NCI-H748 (cell line): ENCODE data around the gene LHFPL5.

ENCODE experiments used
- DNase-seq: peaks from one replicate; lab custom pipeline; 2025; ENCODE audit not compliant: unreplicated experiment; lab: John Stamatoyannopoulos, UW

LHFPL5 gene

DNA sequence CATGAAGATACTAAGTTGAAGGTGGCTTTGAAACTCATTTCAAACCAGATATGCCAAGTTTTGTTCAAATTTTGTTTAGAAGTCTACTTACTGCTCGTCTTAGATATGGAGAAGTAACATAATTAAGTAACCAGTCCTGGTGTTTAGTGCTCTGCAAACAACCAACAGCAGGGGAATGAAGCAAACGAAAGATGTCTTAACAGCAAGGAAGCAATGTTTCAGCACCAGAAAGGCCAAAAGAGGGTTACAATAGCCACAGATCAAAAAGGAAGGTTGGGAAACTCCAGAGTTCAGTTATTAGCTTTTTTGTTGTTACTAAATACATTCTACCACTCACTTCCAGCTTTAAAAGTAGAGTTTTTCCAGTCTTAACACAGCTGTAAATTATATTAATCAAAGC is 45.1 kb downstream of the LHFPL5 start:
- no peak for DNase-seq

DNA sequence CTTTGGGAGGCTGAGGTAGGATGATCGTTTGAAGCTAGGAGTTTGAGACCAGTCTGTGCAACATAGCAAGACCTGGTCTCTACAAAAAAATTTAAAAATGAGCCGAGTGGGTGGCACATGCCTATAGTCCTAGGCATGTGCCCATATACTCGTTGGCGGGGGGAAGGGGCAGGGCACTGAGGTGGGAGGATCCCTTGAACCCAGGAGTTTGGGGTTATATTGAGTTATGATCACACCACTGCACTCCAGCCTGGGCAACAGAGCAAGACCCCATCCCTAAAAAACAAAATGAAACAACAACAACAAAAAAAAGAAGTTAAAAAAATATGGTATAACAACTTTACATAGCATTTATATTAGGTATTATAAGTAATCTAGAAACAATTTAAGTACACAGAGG is 47.8 kb downstream of the LHFPL5 start:
- no peak for DNase-seq

DNA sequence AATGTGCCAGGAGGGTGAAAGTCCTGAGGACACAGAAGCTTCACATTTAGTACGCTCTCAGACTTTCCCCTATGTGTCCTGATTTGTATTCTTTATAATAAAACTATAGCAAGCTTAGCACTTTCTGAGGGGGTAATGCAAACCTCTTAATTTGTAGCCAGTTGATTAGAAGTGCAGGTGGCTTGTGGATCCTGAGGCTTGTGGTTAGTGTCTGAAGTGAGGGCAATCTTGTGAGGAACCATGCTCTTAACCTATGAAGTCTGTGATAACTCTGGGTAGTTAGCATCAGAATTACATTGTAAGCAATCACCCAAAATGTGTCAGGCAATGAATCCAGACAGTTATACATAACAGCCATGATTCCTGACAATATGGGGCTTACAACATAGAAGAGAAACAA is 51.1 kb downstream of the LHFPL5 start:
- DNase-seq, result no peak

DNA sequence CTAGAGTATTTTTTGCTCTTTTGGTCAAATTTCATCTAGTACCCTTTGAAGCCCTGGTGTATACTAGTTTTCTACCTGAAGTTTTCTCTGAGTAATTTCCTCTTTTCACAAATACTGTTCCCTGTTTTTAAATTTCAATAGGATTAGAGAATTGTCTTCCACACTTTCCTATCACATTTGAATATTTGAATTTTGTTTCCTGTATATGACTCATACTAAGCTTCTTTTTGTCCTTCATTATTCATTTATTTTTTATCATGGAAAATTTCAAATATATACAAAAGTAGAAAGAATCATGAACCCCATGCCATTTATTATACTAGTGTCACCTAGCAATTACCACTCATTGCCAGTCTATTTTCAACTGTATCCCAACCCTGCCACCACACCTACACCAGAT is 52.7 kb downstream of the LHFPL5 start:
- DNase-seq, result no peak

DNA sequence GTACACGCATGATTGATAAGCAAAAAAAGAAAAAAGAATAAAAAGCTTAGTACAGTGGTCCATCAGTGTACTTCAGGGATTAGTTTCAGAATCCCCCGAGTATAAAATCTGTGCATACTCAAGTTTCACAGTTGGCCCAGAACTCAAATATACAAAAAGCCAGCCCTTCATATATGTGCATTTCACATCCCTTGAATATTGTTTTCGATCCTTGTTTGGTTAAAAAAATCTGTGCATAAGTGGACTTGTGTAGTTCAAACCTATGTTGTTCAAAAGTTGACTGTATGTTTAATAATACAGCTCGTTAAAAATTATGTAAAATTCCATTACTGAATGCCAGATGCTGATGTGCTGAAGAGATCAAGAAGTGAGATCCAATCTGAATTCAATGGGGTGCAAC is 54.2 kb downstream of the LHFPL5 start:
- DNase-seq, result no peak
